Right kidney (tissue), 1 donor: ENCODE data around the gene BRMS1L.

Experiments
- DNase-seq: peaks from one replicate; pipeline ENCODE4 v3.0.0-alpha.2; 2016

The BRMS1L gene

DNA sequence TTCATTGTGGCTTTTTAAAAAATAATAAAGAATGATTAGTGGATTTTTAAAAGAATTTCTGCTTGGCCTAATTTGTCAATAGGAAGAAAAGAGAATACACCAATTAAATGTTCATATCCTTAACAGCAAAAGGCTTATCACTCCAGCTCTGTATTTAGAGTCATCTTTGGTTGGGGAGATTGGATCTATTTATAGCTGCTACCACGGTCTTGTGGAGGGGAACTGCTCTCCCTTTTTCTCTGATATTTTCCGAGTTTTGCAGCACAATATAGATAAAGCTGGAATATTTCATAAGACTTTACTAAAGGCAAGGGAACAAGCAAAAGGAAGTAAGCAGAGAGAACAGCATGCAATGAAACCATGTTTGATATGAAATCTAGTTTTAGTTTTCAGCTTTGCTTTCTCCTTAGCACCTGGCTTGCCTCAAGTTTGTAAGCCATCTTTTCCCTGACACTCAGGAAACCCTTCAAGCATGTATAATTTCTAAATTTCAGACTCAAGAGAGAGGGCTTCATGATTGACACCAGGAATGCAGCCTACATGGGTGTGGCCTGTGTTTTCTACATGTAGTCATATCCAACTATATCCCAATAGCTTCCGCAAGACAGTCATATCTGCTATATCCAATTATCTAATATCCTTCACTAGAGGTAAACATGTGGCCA is 35.2 kb downstream of the BRMS1L start:
- no peak for DNase-seq

DNA sequence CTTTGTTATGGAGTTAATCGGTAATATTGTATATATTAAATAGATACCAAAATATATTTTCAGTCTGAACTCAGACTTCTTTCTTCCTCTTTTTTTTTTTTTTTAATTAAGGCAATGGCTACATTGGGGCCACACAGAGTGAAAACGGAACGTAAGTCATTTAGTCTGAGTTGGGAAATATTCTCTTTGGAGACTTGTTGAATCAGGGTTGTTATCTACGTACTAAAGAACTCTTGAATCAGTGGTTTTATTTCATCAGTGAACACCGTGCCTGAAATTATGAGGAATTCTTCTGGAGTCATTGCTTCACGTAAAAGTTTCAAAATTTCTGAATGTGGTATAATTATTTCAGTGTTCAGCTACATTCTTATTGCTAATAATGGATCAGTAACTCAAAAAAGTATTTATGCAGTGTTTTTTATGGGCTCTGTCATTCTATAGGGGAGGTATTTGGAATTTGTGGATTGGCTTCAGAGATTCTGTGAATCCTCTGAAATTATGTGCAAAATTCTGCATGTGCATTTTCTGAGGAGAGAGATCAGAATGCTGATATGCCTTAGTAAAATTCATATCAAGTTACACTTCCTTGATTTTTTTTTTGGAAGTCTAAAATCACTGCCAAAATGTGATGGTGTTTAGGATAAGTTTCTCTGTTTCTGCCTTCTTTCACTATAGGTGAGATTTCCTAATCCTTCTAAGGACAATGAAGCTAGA is 39.6 kb downstream of the BRMS1L start:
- DNase-seq = no peak

DNA sequence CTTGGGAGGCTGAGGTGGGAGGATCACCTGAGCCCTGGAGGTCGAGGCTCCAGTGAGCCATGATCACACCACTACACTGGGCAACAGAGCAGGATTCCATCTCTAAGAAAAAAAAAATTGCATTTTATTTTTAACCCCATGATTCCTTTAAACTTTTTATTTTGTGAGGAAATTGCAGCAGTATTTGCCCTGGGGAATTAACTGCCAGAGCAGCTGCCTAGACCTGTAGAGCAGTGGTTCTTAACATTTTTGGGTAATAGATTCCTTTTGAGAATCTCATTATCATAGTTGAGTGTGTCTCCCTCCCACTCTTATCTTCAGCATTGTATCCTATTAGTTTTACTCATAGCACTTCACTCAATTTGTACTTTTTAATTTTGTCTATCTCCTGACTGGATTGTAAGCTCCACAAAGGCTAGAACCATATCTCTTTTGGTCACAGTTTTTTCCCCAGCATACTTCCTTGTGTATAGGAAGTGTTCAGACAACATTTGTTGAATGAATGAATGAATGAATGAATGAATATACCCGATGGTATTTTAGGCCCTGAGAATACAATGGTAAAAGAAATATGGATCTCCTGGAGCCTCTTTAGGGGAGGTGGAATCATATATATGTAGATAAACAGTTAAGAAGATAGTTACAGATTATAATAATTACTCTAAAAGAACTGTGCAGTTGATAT is 40.6 kb downstream of the BRMS1L start:
- no peak for DNase-seq

DNA sequence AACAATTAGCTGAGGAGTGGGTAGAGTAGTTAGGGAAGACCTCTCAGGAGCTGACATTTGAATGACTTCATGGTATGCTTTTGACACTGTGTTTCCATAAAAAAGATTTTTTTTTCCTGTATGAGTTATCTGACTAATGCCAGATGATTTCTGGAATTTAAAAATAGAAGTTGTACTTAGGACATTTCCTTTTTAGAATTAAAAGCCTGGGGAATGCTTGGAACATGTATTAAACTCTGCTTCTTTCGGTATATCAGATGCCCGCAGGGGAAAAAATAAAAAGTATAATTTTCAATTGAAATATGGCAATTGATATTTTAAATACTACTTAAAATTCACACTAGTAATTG is 41.1 kb downstream of the BRMS1L start:
- no peak for DNase-seq

DNA sequence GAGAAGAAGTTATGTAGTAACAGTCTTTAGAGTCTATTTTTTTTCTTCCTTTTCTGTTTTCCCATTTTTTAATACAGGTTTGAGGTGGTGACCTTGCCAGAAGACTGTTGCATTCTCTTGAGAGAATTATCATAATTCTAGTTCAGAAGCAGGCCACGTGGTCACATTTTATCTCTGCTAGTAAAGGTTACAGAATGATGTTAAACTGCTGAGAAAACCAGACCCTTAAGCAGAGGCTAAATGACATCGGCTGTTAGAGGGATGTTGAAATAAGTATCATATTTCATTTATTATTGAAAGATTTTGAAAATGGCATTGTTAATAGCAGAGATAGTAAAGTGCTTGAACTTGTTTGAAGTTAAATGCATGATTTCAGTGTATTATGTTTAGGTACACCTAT is 49.2 kb downstream of the BRMS1L start:
- no peak for DNase-seq

DNA sequence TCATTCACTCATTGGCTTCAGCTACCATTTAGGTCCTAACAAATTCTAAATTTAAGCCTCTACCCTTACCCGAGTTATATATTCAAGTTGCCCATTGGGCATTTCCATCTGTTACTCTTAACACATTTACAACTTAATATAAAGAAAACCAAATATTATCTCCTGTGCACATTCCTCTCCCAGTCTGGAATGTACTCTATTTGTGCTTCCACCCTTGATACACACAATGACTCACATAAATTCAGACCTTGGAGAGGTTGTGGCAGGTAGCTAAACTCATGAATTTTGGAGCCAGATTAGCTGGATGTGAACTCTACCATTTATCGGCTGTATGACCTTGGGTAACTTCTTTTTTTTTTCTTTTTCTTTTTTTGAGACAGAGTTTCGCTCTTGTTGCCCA is 51.1 kb downstream of the BRMS1L start:
- DNase-seq = no peak

DNA sequence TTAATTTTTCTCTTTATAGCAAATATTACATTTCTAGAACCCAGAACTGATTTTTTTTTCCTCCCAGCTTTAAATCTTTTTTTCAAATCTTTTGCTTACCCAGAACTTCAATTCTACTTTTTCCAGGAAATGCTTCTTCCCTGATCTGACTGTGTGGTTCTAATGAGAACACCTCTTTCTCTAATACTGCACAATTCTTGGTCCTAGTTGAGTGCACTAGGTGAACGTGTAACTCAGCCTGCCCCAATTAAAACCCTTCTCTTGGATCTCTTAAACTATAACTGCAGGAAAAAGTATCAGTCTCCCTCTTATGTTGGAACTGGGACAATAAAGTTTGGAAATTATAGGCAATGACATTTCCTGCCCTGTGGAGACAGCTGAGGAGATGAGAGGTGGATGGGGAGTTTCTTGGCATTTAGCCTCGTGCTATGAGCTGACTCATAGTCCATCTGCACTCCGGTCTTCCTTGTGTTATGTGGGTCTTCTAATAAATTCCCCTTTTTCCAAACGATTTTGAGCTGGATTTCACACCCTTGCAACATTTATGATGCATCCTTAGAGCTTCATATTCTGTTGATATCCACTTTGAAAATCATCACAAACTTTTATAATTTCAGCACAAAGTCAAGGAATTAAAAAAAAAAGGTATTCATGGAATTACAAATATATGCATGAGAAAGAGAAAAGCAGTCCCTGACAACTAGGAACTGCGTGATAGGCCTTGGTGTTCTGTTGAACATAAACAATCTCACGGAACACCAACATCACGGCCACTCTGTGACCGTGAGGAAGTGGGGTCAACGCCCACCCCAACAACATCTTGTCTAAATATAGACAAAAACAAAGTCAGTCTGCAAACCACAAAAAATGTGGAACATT is 52.4 kb downstream of the BRMS1L start:
- DNase-seq = no peak

DNA sequence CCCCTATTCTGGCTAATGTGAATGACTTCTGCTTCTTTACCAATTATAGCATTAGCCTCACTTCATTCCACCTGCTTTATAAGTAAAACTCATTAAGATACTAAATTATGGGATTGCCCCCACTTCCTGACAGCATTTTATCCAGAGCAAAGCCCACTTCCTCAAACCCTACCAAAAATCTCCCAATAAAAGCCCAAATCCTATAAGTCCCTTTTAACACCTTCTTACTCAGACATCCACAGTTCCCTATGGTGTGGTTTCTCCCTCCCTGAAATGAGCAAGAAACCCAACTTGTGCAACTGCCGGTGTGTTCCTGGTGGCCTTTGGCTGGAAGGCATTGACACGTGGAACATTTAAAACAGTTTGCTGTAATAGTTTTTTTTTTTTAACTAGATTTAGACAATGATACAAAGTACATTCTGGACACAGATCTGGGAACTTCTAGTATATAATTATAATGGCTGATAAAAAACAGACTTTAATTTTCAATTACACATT is 53.1 kb downstream of the BRMS1L start:
- no peak for DNase-seq

DNA sequence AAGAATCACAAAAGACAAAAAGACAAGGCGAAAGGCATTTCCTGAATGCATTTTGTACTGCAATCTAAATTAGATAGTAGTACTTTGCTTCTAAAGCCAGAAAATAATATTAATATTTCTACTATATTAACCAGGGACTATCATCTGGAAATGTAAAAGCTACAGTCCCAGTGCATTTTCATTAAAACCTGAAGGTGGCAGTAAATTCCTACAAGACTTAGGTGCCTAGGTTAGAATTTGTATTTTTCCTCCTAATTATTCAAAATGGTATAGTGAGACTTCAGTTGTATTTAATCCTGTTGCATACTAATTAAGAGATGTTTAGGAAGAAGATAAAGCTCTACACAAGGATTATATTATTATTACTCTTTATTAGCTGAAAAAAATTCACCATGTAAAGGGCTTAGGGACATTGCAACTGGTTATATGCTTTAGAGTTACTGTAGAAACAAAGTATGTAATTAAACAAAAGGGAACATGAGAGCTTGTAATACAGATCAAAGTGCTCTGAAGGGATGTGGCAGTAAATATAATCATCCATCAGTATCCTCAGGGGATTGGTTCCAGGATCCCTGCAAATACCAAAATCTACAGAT is 53.6 kb downstream of the BRMS1L start:
- DNase-seq = no peak

DNA sequence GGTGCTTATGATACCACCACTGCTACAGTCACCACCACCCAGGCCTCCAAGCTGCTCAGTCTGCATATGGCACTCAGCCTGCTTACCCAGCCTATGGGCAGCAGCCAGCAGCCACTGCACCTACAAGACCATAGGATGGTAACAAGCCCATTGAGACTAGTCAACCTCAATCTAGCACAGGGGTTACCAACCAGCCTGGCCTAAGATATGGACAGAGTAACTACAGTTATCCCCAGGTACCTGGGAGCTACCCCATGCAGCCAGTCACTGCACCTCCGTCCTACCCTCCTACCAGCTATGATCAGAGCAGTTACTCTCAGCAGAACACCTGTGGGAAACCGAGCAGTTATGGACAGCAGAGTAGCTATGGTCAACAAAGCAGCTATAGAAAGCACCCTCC is 55.1 kb downstream of the BRMS1L start:
- no peak for DNase-seq

DNA sequence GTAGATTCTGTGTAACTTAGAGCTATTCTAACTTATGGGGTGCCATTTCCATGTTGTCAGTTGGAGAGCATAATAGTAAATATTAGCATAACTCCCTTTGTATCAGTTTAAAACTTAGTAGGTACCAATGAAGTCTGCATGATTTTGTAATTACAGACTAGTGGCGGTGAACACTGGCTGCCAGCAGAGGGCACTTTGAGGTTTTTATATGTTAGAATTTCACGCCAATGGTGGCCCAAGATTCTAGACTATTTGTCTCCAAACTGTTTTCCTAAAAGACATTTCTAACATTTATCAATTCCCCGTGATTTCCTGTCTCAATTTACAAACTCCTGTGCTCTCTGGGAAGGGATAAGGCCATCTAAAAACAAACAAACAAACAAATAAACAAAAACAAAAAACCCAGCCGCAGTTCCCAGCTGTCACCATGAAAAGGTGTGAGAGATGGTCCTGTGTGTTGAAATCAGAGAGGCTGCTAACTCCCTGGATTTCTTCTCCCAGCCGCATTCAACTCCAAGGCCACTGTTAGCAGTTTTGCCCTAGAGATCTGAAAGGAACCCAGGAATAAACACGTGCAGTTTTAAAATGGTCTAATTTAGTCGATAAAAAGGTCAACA is 57.6 kb downstream of the BRMS1L start:
- DNase-seq = no peak

DNA sequence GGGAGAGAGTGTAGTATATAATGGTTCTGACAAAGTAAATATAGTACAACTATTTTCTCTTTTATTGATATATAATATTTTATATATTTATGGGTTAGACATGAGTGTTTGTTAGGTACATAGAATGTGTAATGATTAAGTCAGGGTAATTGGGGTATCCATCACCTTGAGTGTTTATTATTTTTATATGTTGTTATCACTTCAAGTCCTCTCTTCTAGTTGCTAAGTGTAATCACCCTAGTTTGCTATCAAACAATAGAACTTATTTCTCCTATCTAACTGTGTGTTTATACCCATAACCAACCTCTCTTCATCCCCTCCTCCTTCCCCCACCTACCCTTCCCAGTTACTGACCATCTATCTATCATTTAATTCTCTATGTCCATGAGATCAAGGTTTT is 64.2 kb downstream of the BRMS1L start:
- no peak for DNase-seq

DNA sequence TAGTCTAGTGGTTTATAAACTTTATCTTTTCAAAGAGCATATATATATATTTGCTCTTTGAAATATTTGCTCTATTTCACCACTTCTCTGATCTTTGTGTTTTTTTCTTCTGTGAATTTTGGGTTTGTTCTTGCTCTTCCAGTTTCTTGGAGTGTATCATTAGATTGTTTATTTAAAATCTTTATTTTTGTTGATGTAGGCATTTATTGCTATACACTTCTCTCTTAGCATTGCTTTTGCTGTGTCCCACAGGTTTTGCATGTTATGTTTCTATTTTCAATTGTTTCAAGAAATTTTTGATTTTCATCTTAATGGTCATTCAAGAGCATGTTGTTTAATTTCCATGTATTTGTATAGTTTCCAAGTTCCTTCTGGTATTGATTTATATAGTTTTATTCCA is 69.1 kb downstream of the BRMS1L start:
- DNase-seq = no peak

DNA sequence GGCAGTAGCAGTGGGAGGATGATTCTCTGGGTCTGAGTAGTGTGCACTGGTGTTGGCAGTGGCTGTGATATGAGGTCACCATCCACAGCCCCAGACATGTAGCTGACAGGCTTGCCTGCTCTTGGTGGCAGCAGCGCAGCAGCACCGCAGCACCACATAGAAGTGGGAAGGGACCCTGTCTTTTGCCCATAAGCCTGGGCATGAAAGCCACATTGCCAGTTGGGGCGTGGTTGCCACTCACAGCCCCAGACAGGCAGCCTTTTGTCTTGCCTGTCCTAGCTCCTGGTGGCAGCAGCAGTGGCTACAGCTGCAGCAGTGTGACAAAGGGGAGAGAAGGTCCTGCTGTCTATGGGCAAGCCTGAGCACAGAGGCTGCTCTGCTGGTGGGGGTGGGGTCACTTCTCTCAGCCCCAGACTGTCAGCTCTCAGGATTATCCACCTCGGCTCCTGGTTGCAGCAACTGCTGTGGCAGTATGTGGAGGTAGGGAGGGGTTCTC is 71.5 kb downstream of the BRMS1L start:
- no peak for DNase-seq

DNA sequence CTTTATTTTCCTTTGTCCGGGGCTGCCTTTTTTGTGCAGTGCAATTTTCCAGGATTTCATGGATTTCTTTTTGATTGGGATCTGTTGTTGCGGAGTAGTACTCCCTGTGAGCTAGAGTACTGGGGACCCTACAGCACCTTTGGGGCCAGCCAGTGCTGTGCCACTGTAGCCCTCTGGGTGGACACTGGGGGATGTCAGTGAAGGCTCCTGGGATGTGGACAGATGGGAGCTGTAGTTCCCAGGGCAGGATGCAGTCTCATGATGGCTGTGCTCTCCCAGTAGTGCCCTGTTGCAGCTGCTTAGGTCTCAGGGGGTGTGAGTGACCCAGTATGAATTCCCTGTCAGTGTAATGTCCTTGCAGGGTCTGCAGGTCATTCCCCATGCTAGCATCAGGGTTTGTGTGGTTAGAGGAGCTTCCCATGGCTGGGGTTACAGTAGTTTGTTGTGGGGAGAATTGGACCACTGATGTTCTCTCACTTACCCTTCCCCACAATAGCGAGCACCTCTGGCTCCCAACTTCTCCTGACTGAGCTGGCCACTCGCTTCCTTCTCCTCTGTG is 72.2 kb downstream of the BRMS1L start:
- no peak for DNase-seq

DNA sequence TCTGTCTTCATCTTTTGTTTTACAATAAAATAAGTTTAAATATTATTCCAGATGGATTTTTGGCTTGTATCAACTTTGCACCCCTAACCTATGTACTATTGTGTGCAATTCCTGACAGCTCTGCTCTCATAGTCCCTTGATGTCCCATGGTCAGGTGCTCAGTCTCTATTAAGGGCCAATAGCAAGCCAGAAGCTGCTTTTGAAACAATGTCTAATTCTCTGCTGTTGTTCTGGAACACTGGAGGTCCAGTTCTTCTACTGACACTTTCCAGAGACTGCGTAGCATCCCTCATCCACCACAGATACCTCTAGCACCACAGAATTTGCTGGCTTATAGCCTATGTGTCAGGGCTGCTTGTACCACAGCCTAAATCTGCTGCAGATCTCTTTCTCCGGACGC is 74.6 kb downstream of the BRMS1L start:
- no peak for DNase-seq

DNA sequence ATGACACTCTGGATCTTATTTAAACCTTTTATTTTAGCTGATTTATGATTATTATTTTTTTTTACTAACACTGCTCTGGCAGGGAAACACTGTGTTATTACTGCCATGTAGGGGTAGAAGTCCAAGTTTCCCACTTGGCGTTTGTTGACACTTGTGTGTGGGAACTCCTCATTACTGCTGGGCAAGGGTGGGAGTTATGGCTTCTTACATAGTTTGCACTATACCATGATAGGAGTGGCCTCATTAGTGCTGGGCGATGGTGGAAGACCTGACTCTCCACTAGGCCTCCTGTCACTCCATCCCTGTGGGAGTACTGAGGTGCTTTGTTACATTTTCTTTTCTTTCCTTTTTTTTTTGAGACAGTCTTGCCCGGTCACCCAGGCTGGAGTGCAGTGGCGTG is 83.5 kb downstream of the BRMS1L start:
- DNase-seq = no peak

DNA sequence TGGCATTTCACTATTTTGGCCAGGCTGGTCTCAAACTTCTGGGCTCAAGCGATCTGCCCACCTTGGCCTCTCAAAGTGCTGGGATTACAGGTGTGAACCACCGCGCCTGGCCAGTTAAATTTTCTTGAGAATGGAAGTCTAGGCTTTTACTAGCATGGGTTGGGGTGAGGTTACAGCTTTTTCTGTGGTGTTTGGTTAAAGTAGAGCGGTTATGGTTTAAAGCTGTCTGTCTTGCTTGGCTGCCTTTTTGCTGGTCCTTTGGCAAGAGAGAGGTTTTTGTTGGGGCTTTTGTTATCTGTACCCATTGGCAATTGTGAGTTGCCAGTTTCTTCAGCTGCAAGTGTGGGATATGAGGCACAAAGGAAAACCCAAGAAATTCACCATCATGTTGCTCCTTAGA is 84.1 kb downstream of the BRMS1L start:
- no peak for DNase-seq

DNA sequence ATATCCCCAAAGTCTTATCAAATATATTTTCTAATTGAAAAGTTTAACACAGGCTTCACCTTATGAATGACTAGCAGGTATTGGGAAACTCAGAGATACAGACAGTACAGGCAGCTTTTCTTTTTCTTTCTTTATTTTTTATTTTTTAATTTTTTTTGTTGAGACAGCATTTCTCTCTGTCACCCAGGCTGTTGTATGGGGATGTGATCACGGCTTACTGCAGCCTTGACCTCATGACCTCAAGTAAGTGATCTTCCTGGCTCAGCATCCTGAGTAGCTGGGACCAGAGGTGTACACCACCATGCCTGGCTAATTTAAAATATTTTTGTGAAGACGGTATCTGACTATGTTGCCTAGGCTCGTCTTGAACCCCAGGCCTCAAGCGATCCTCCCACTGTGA is 85.0 kb downstream of the BRMS1L start:
- no peak for DNase-seq

DNA sequence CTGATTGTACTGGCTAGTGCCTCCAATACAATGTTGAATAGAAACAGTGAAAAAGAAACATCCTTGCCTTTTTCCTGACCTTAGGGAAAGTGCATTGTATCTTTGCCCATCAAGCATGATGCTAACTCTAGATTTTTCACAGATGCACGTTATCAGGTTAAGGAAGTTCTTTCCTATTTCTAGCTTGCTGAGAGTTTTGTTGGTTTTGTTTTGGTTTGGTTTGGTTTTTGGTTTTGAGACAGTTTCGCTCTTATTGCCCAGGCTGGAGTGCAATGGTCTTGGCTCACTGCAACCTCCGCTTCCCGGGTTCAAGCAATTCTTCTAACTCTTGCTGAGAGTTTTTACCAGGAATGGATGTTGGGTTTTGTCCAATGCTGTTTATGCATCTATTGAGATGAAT is 89.0 kb downstream of the BRMS1L start:
- DNase-seq = no peak

DNA sequence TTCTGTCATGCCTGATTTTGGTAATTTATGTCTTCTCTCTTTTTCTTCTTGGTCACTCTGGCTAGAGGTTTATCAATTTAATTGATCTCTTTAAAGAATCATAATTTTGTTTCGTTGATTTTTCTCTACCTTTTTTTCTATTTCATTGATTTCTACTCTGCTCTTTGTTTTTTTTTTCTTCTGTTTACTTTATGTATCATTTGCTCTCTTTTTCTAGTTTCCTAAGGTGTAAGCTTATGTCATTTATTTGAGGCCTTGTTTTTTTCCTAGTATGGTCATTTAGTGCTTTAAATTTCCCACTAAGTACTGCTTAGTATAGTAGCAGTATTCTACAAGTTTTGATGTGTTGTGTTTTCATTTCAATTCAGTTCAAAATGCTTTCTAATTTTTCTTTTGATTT is 89.6 kb downstream of the BRMS1L start:
- DNase-seq = no peak
